Heart right ventricle (tissue), 16 donors: ENCODE results near the gene PRDM15. TPM values are rescaled to one million over a fixed set of nuclear protein-coding genes. Genes with fewer than 3 reads are reported as not detected.

Source experiments
- ATAC-seq, 8 donors: fragments of 200-7000 bp; cut with Tn5 transposase; one replicate each; pipeline ENCODE4 v1.9.1; 2020; ENCODE audit warnings: mild to moderate bottlenecking in 8 of 8, moderate library complexity in 8 of 8, moderate number of reproducible peaks in 1 of 8
- DNase-seq, 2 donors: peaks; one replicate each; pipeline ENCODE4 v3.0.0-alpha.2; 2020
- H3K27ac ChIP-seq, 10 donors: fragments of 200-600 bp; sonication (generic) in 2 of 10; one replicate each; pipeline versions ENCODE4 v1.5.0 to v1.8.0; 2020 to 2022; ENCODE audit warnings: mild to moderate bottlenecking in 3 of 10
- H3K27me3 ChIP-seq, 7 donors: fragments of 200-600 bp; one replicate each; pipeline ENCODE4 v1.8.0; 2021 to 2022; ENCODE audit warnings: mild to moderate bottlenecking in 2 of 7
- H3K36me3 ChIP-seq, 9 donors: fragments of 200-600 bp; sonication (generic) in 1 of 9; one replicate each; pipeline versions ENCODE4 v1.5.0 to v1.8.0; 2020 to 2022; ENCODE audit warnings: mild to moderate bottlenecking in 2 of 9
- H3K4me1 ChIP-seq, 9 donors: fragments of 200-600 bp; sonication (generic) in 1 of 9; one replicate each; pipeline versions ENCODE4 v1.5.0 to v1.8.0; 2020 to 2022; ENCODE audit warnings: mild to moderate bottlenecking in 4 of 9
- H3K4me3 ChIP-seq, 10 donors: fragments of 200-600 bp; sonication (generic) in 2 of 10; one replicate each; pipeline versions ENCODE4 v1.5.0 to v1.8.0; 2020 to 2022; ENCODE audit warnings: mild to moderate bottlenecking in 7 of 10, moderate library complexity in 2 of 10
- H3K9me3 ChIP-seq, 11 donors: fragments of 200-600 bp in 10 of 11; sonication (generic) in 2 of 11; one replicate each; pipeline versions ENCODE4 v1.5.0 to v1.8.0; 2013 to 2022; ENCODE audit warnings: mild to moderate bottlenecking in 2 of 11, control low read depth in 1 of 11, moderate library complexity in 1 of 11
- CTCF ChIP-seq, 9 donors: fragments of 200-600 bp; sonication (generic) in 2 of 9; IDR thresholded peaks; one replicate each; pipeline versions ENCODE4 v1.5.0 to v1.8.0; 2021 to 2022; ENCODE audit warnings: antibody characterized with exemption in 9 of 9, mild to moderate bottlenecking in 5 of 9, moderate library complexity in 1 of 9
- WGBS, 2 donors: extraction: QIAGEN DNeasy Blood & Tissue Kit; methylation state at CpG; one replicate each; pipeline ENCODE4 v1.1.7; 2013; ENCODE audit warnings: inconsistent platforms in 1 of 2; 5-methylcytosine and 5-hydroxymethylcytosine counted together
- intact Hi-C, 10 donors: fragments of 100-400 bp; cut with DNase I; formaldehyde crosslinking; loops; one replicate each; pipeline versions ENCODE4 v1.11.1 to v1.14.2; 2022
- polyA plus RNA-seq, 2 donors: library from polyadenylated mRNA; stranded (reverse); fragments of 200-250 nt; gene quantifications; one replicate each; pipeline ENCODE4 v1.2.3, GENCODE V29; 2013
- total RNA-seq, 10 donors: library from RNA; stranded (reverse); fragmentation: NEBNext Ultra II Directional in 3 of 10; extraction: Animal tissue kit (Norgen Biotek cat#: 25700) in 3 of 10; gene quantifications; one replicate each; pipeline versions ENCODE4 v1.2.1 to v1.2.4, GENCODE V29; 2021 to 2023
- donor health status: Arrhythmogenic right ventricular cardiomyopathy.
- donor health status: ischemic (EF 13 %, LVEDD 7.1; RV severe dilation, severe dysfunction).
- donor health status: healthy with polysubstance abuse.
- donor health status: DM: no; HTN: yes; CAD: no.
- donor health status: DM: no; HTN: no; CAD: no.
- donor health status: ischemic (EF 25% LVEDD 6.9; RV normal size, moderate dysfunction).
- donor health status: ischemic (EF 25% LVEDD 5.7; RV mildly dilated, moderate dysfunction).
- donor health status: healthy.
- donor health status: DM: yes; HTN: yes; CAD: no.
- donor health status: Ischemic cardiomyopathy.
- donor health status: ischemic (EF 35%, LVEDD 5.7; RV mildly dilated, moderate dysfunction).
- donor health status: nonischemic (EF 11% LVEDD 7.7; RV severe dilation, severe dysfunction).
- donor health status: DM: yes; HTN: yes; CAD: no.
- donor health status: PGD.
- donor health status: ischemic (EF 29% LVEDD 5.4; RV normal size, mild dysfunction).
- donor health status: nonischemic (EF 23%, LVEDD 6.1; RV moderate dilation, normal function).

Gene PRDM15
- total and polyA plus RNA-seq, 12 donors = 1.0 to 5.8 (median 3.2) TPM

- WGBS, 2 donors = 94% methylated on average over 33 of the region's 33 CpGs
- H3K36me3 ChIP-seq = no peaks in the 10 kb centered on the region
- intact Hi-C loops = no loop called here
- peaks cover 0 to 8% (median under 1%) of the 10 kb centered on the region in 9 donors for H3K4me1 ChIP-seq
- no peak for TF ChIP-seq CTCF (IDR thresholded peaks at IDR 0.05)
- no peak overlapping the region for H3K4me3 ChIP-seq
- peaks cover 4 to 24% (median 21%) of the 10 kb centered on the region in 7 donors for H3K27me3 ChIP-seq
- DNase-seq (no peak), ATAC-seq (no peak)
- H3K9me3 ChIP-seq = no peaks in the 10 kb centered on the region
- H3K27ac ChIP-seq = no peak overlapping the region
Measured at GRCh38 chr21:41755934-41756773, 123.0 kb downstream of the PRDM15 start.

GRCh38 chr21:41755258-41755933 lies 123.7 kb downstream of the PRDM15 start:
- H3K36me3 ChIP-seq = no peaks in the 10 kb centered on the region
- intact Hi-C loops = no loop called here
- H3K4me1 ChIP-seq = peaks cover 0 to under 1% (median 0%) of the 10 kb centered on the region in 9 donors
- 93 to 95% methylated on average over 23 of the region's 23 CpGs for WGBS, 2 donors
- peaks cover 0 to 22% (median 15%) of the 10 kb centered on the region in 7 donors for H3K27me3 ChIP-seq
- H3K9me3 ChIP-seq = no peaks in the 10 kb centered on the region
- no peak overlapping the region for H3K4me3 ChIP-seq
- no peak overlapping the region for H3K27ac ChIP-seq
- ATAC-seq (no peak), DNase-seq (no peak)
- TF ChIP-seq CTCF (IDR thresholded peaks at IDR 0.05) = no peak

- H3K9me3 ChIP-seq = no peaks in the 10 kb centered on the region
- peaks cover 0 to 21% (median 13%) of the 10 kb centered on the region in 7 donors for H3K27me3 ChIP-seq
- no peak overlapping the region for H3K4me3 ChIP-seq
- ATAC-seq (peak in 1 of 8 donors; percentile 32), DNase-seq (no peak)
- no peak for TF ChIP-seq CTCF (IDR thresholded peaks at IDR 0.05)
- H3K4me1 ChIP-seq = no peaks in the 10 kb centered on the region
- intact Hi-C loops = no loop called here
- WGBS, 2 donors = 60 to 66% methylated on average over 10 of the region's 10 CpGs
- no peaks in the 10 kb centered on the region for H3K36me3 ChIP-seq
- no peak overlapping the region for H3K27ac ChIP-seq
Measured at GRCh38 chr21:41754479-41754891, 124.7 kb downstream of the PRDM15 start.

GRCh38 chr21:41753006-41753898 lies 125.9 kb downstream of the PRDM15 start:
- Histone ChIP-seq H3K9me3 (no peaks in the 10 kb centered on the region), H3K27me3 (peaks cover 0 to 25% (median 17%) of the 10 kb centered on the region in 7 donors), H3K36me3 (no peaks in the 10 kb centered on the region), H3K27ac (no peak overlapping the region), H3K4me1 (no peaks in the 10 kb centered on the region), H3K4me3 (no peak overlapping the region)
- intact Hi-C loops = no loop called here
- TF ChIP-seq CTCF (IDR thresholded peaks at IDR 0.05) = no peak
- ATAC-seq (no peak), DNase-seq (no peak)
- 70 to 81% methylated on average over 16 of the region's 16 CpGs for WGBS, 2 donors
